Measurements from ENCODE around the gene USHBP1. TPM values are rescaled to one million over a fixed set of nuclear protein-coding genes. Genes with fewer than 3 reads are reported as not detected.

USHBP1 gene
- polyA plus RNA-seq, 6 donors from 2014 or later, result not detected

DNA sequence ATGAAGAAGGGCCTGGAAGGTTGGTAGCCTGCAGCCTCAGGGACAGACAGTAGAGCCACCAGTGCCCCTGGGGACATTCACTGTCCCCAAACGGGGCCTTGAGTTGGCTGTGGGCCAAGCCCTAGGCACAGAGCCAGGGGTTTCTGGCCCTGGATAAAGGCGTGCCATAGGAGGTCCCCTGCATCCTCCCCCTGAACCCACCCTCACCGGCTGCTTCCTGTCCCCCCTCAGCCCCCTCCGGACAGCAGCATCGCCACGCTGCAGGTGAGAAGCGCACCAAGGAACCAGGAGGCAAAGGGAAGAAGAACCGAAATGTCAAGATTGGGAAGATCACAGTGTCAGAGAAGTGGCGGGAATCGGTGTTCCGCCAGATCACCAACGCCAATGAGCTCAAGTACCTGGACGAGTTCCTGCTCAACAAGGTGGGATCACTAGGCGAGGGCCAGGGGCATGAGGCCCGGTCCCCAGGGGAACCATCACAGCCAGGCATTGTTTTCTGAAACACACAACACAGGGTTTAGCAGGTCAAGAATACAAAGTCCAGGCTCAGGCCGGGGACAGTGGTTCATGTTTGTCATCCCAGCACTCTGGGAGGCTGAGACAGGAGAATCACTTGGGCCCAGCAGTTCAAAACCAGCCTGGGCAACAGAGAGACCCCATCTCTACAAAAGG, 64.0 kb downstream of the USHBP1 start:
- Mint-ChIP-seq H3K9me3 (no peaks in the 10 kb centered on the region), H3K27me3 (no peaks in the 10 kb centered on the region), H3K4me3 (no peak overlapping the region), H3K4me1 (peaks cover 10 to 22% (median 13%) of the 10 kb centered on the region in 3 donors), H3K27ac (peak overlapping the region in 2 of 6 donors; percentile 19 to 65), H3K36me3 (peaks cover 16 to 30% of the 10 kb centered on the region in 2 donors)
- no peak for ATAC-seq (ENCODE audit: low read depth in 2 of 2)
- no peak for DNase-seq

Other genes with a start within 250 kb of the USHBP1 start
- under 1 TPM in 4 of 6 donors, not detected in 2; 0.12 to 0.65 (median 0.35) TPM for gene CPAMD8, start 237.9 kb downstream of the USHBP1 start, polyA plus RNA-seq (ENCODE audit: low read depth in 6 of 6)
- 10 to 100 TPM in 2 of 6 donors, 1 to 10 TPM in 4; 3.9 to 11.4 (median 7.2) TPM for gene HAUS8, start 189.3 kb downstream of the USHBP1 start, polyA plus RNA-seq (ENCODE audit: low read depth in 6 of 6)
- 10 to 100 TPM in 2 of 6 donors, 1 to 10 TPM in 4; 3.1 to 34.9 (median 6.9) TPM for gene MYO9B, start 189.0 kb downstream of the USHBP1 start, polyA plus RNA-seq (ENCODE audit: low read depth in 6 of 6)
- 10 to 100 TPM; 46.2 to 70.0 (median 58.7) TPM for gene USE1, start 49.4 kb downstream of the USHBP1 start, polyA plus RNA-seq (ENCODE audit: low read depth in 6 of 6)
- 10 to 100 TPM; 32.8 to 82.8 (median 39.3) TPM for gene OCEL1, start 38.5 kb downstream of the USHBP1 start, polyA plus RNA-seq (ENCODE audit: low read depth in 6 of 6)
- gene NR2F6, start 18.8 kb downstream of the USHBP1 start, polyA plus RNA-seq (ENCODE audit: low read depth in 6 of 6), result 1 to 10 TPM in 3 of 6 donors, under 1 TPM in 2, not detected in 1; 0.33 to 1.6 (median 1.0) TPM
- gene BABAM1, start 2.7 kb upstream of the USHBP1 start, polyA plus RNA-seq (ENCODE audit: low read depth in 6 of 6), result 100 to 1,000 TPM; 102 to 183 (median 108) TPM
- gene ANKLE1, start 17.2 kb upstream of the USHBP1 start, polyA plus RNA-seq (ENCODE audit: low read depth in 6 of 6), result 1 to 10 TPM in 5 of 6 donors, not detected in 1; 1.6 to 3.1 (median 1.9) TPM
- 1 to 10 TPM; 6.4 to 8.6 (median 7.4) TPM for gene ABHD8, start 38.7 kb upstream of the USHBP1 start, polyA plus RNA-seq (ENCODE audit: low read depth in 6 of 6)
- 100 to 1,000 TPM; 121 to 189 (median 160) TPM for gene MRPL34, start 41.1 kb upstream of the USHBP1 start, polyA plus RNA-seq (ENCODE audit: low read depth in 6 of 6)
- gene DDA1, start 44.8 kb upstream of the USHBP1 start, polyA plus RNA-seq (ENCODE audit: low read depth in 6 of 6), result 10 to 100 TPM; 16.2 to 25.0 (median 22.6) TPM
- gene ANO8, start 70.1 kb upstream of the USHBP1 start, polyA plus RNA-seq (ENCODE audit: low read depth in 6 of 6), result not detected
- gene GTPBP3, start 72.8 kb upstream of the USHBP1 start, polyA plus RNA-seq (ENCODE audit: low read depth in 6 of 6), result 1 to 10 TPM; 5.6 to 9.7 (median 6.8) TPM
- not detected for gene PLVAP, start 112.6 kb upstream of the USHBP1 start, polyA plus RNA-seq (ENCODE audit: low read depth in 6 of 6)
- gene CCDC194, start 129.5 kb upstream of the USHBP1 start, polyA plus RNA-seq (ENCODE audit: low read depth in 6 of 6), result not detected
- 100 to 1,000 TPM; 131 to 189 (median 163) TPM for gene BST2, start 140.9 kb upstream of the USHBP1 start, polyA plus RNA-seq (ENCODE audit: low read depth in 6 of 6)
- 10 to 100 TPM; 14.3 to 44.0 (median 25.0) TPM for gene MVB12A, start 155.3 kb upstream of the USHBP1 start, polyA plus RNA-seq (ENCODE audit: low read depth in 6 of 6)
- under 1 TPM in 1 of 6 donors, not detected in 5; 0.52 TPM for gene TMEM221, start 183.9 kb upstream of the USHBP1 start, polyA plus RNA-seq (ENCODE audit: low read depth in 6 of 6)
- not detected for gene NXNL1, start 196.2 kb upstream of the USHBP1 start, polyA plus RNA-seq (ENCODE audit: low read depth in 6 of 6)
- 1 to 10 TPM in 5 of 6 donors, not detected in 1; 1.3 to 3.1 (median 2.3) TPM for gene SLC27A1, start 205.8 kb upstream of the USHBP1 start, polyA plus RNA-seq (ENCODE audit: low read depth in 6 of 6)
- 10 to 100 TPM; 32.3 to 79.7 (median 73.0) TPM for gene PGLS, start 246.9 kb upstream of the USHBP1 start, polyA plus RNA-seq (ENCODE audit: low read depth in 6 of 6)